Measurements from ENCODE around the gene RNU2-1.
"Not testable (repeated sequence)": the region's sequence is repeated elsewhere in the genome, so short reads cannot be mapped to it uniquely, and the experiment has no call there.

Gene RNU2-1

DNA sequence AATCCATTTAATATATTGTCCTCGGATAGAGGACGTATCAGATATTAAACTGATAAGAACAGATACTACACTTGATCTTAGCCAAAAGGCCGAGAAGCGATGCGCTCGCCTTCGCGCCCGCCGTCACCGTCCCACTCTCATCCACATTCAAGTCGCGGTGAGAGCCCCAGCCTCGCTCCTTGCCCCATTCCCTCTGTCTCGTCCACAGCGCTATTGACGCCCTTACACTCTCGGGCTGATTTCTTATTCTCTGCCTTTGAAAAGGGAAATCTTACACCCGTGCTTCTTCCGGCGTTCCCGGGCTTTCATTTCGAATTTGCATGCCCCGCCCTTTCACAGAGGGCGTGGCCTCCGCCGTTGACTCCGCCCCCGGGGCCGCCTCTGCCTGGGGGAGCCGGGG is at the start of gene RNU2-1:
RNU2-1 (minus strand) TSS at position 101 of the 400 bp plus-strand sequence.
- DNase-seq, result not testable (repeated sequence)

DNA sequence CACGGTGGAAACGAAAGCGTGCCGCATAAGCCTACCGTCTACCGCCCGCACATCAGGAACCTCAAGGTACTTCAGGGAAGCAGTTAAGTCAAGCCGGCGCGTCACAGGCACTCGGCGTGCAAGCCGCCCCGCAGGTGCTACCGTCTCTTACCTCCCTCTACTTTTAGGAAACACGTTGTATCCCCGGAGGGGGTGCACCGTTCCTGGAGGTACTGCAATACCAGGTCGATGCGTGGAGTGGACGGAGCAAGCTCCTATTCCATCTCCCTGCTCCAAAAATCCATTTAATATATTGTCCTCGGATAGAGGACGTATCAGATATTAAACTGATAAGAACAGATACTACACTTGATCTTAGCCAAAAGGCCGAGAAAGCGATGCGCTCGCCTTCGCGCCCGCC is 39.1 kb upstream of the RNU2-1 start:
- DNase-seq, result not testable (repeated sequence)

DNA sequence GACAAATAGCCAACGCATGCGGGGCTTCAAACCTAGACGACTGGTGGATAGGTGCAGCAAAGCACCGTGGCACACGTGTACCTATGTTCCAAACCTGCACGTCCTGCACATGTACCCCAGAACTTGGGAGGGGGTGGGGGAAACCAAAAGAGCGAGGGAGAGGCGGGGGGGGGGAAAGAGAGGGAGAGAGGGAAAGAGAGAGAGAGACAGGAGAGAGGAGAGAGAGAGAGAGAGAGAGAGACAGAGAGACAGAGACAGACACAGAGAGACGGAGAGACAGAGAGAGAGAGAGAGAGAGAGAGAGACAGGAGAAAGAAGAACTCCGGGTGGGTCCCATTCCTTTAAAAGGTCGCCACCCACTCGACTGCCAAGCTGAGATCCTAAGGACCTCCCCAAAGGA is 38.7 kb upstream of the RNU2-1 start:
- DNase-seq, result not testable (repeated sequence)

DNA sequence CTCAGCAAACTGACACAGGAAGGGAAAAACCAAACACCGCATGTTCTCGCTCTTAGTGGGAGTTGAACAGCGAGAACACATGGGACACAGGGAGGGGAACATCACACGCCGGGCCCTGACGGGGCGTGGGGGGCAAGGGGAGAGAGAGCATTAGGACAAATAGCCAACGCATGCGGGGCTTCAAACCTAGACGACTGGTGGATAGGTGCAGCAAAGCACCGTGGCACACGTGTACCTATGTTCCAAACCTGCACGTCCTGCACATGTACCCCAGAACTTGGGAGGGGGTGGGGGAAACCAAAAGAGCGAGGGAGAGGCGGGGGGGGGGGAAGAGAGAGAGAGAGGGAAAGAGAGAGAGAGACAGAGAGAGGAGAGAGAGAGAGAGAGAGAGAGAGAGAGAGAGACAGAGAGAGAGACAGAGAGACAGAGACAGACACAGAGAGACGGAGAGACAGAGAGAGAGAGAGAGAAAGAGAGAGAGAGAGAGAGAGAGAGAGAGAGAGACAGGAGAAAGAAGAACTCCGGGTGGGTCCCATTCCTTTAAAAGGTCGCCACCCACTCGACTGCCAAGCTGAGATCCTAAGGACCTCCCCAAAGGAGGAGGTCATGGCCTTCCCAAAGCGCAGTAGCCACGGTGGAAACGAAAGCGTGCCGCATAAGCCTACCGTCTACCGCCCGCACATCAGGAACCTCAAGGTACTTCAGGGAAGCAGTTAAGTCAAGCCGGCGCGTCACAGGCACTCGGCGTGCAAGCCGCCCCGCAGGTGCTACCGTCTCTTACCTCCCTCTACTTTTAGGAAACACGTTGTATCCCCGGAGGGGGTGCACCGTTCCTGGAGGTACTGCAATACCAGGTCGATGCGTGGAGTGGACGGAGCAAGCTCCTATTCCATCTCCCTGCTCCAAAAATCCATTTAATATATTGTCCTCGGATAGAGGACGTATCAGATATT is 37.1 kb upstream of the RNU2-1 start:
- DNase-seq, result not testable (repeated sequence)

DNA sequence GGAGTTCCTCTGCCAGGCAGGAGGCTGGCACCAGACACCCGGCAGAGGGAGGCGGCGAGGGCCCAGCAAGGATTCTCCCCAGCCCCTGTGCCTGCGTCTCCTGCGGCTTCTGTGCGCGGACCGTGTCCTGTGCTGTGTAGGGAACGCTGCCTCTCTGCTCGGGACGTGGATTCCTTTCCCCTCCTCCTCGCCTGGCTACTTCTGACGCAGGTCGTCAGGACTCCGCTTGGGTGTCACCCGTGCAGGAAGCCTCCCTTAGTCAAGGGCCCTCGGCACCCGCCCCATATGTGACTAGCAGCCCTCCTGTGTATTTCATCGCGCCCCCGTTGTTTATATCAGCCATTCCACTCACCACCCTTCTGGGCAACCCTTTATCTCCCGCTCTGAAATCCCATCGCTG is 12.7 kb upstream of the RNU2-1 start:
- DNase-seq, result not testable (repeated sequence)

DNA sequence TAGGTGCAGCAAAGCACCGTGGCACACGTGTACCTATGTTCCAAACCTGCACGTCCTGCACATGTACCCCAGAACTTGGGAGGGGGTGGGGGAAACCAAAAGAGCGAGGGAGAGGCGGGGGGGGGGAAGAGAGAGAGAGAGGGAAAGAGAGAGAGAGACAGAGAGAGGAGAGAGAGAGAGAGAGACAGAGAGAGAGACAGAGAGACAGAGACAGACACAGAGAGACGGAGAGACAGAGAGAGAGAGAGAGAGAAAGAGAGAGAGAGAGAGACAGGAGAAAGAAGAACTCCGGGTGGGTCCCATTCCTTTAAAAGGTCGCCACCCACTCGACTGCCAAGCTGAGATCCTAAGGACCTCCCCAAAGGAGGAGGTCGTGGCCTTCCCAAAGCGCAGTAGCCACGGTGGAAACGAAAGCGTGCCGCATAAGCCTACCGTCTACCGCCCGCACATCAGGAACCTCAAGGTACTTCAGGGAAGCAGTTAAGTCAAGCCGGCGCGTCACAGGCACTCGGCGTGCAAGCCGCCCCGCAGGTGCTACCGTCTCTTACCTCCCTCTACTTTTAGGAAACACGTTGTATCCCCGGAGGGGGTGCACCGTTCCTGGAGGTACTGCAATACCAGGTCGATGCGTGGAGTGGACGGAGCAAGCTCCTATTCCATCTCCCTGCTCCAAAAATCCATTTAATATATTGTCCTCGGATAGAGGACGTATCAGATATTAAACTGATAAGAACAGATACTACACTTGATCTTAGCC is 7.0 kb upstream of the RNU2-1 start:
- DNase-seq, result not testable (repeated sequence)

DNA sequence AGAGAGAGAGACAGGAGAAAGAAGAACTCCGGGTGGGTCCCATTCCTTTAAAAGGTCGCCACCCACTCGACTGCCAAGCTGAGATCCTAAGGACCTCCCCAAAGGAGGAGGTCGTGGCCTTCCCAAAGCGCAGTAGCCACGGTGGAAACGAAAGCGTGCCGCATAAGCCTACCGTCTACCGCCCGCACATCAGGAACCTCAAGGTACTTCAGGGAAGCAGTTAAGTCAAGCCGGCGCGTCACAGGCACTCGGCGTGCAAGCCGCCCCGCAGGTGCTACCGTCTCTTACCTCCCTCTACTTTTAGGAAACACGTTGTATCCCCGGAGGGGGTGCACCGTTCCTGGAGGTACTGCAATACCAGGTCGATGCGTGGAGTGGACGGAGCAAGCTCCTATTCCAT is 5.8 kb upstream of the RNU2-1 start:
- not testable (repeated sequence) for DNase-seq

DNA sequence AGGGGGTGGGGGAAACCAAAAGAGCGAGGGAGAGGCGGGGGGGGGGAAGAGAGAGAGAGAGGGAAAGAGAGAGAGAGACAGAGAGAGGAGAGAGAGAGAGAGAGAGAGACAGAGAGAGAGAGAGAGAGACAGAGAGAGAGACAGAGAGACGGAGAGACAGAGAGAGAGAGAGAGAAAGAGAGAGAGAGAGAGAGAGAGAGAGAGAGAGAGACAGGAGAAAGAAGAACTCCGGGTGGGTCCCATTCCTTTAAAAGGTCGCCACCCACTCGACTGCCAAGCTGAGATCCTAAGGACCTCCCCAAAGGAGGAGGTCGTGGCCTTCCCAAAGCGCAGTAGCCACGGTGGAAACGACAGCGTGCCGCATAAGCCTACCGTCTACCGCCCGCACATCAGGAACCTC is 514 bp downstream of the RNU2-1 start:
- not testable (repeated sequence) for DNase-seq

DNA sequence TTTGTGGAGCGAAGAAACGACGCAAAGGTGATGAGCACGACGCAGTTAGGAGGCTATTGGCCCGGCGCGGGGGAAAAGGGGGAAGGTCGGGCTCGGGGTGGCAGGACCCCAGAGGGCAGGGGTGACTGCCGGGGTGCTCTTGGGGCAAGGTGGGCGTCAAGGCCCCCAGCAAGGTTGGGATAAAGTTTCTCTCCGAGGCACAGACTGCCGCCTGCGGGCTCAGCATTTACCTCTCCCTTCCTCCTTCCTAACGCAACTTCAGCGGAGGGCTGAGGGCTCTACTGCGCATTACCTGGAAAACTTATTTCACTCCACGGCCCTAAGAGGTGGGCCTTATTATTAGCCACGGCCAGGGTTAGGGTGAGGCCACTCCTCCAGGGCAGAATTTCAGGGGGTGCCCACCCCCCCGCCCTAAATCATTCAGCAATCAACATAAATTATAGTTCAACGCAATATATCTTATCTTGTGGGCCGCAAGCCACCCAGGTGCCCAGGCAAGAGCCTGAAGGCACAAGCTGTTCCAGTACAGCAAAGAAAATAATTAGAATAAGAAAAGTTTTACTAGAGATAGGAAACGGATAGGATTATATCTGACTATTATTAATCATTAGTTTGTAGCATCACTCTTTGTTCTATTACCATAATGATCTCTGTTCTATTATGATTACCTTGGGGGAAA is 1.6 kb downstream of the RNU2-1 start:
- DNase-seq, result not testable (repeated sequence)

DNA sequence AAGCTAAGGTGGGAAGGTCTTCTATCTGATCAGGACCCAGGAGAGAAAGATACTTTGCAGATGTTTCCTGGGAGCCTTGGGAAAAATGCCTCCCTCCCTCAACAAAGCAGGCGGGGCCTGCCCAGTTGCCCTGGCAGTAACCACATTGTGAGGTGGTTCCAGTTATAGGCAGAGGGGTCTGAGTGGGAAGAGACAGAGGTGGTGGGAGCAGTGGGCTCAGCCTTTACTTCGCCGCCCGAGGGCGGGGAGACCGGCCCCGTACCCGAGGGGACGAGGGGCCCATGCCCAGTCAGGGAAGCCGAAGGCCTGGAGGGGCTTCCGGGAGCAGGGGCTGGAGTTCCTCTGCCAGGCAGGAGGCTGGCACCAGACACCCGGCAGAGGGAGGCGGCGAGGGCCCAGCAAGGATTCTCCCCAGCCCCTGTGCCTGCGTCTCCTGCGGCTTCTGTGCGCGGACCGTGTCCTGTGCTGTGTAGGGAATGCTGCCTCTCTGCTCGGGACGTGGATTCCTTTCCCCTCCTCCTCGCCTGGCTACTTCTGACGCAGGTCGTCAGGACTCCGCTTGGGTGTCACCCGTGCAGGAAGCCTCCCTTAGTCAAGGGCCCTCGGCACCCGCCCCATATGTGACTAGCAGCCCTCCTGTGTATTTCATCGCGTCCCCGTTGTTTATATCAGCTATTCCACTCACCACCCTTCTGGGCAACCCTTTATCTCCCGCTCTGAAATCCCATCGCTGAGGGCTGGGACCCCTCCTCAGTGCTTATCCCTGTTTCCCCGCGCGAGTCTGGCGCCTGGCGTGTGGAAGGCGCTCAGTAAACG is 2.4 kb downstream of the RNU2-1 start:
- DNase-seq, result not testable (repeated sequence)

DNA sequence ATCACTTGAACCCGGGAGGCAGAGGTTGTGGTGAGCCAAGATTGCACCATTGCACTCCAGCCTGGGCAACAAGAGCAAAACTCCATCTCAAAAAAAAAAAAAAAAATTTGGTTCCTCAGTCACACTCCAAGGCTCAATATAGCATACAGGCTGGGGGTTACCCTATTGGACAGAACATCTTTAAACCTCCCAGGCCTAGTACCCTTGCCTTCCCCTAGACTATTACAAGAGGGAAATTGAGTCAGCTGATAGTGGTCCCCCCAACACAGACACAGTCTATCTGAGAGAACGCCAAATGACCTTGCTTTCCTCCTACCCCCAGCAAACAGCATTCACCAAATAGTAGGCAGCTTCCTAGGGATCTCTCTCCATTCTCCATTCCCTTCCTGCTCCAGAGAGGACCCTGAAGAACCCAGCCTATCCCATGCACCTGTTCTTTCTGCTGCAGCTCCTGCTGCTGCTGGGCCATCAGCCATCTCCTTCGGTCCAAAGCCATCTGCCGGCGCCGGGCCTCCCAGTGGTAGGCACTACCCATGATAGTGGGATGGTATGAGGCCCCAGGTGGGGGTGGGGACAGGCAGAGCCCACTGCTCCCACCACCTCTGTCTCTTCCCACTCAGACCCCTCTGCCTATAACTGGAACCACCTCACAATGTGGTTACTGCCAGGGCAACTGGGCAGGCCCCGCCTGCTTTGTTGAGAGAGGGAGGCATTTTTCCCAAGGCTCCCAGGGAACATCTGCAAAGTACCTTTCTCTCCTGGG is 5.6 kb downstream of the RNU2-1 start, which contains the start of gene CCDC200:
CCDC200 (minus strand) TSS at position 604 of the 763 bp plus-strand sequence; CDS start at position 535, 69 bp downstream.
- not testable (repeated sequence) for DNase-seq

DNA sequence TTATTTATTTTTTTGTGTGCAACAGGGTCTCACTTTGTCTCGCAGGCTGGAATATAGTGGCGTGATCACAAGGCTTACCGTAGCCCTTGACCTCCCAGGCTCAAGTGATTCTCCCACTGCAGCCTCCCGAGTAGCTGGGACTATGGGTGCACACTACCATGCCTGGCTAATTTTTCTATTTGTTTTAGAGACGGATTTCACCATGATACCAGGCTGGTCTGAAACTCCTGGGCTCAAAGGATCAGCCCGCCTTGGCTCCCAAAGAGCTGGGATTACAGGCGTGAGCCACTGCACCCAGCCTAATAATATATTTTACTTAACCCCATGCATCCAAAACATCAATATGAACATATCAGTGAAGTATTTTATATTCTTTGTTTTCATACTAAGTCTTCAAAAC is 7.4 kb downstream of the RNU2-1 start:
- DNase-seq, result no peak

DNA sequence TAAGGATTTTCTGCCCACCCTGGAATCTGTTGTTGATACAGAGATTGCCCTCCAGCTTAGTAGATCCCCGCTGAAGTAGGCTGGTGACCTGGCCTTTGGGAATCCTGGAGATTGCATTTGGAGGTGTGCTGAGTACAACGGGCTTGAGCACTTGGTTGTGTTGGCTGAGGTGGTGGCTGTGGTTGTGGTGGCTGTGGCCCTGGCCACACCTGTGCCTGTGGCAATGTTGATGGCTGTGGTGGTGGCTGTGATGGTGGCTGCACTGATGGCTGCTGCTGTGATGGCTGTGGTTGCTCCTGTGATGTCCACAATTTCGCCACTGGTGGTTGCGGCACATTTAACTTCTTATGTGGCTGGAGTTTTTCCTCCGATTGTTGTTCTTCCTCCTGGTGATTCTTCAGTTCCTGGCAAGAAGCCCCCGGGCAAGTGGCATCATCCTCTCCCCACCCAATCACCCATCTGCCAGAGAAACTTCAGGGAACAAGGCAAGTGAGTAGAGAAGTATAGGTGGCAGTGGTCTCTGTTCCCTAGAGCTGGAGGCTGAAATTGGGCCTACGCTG is 9.6 kb downstream of the RNU2-1 start:
- no peak for DNase-seq

DNA sequence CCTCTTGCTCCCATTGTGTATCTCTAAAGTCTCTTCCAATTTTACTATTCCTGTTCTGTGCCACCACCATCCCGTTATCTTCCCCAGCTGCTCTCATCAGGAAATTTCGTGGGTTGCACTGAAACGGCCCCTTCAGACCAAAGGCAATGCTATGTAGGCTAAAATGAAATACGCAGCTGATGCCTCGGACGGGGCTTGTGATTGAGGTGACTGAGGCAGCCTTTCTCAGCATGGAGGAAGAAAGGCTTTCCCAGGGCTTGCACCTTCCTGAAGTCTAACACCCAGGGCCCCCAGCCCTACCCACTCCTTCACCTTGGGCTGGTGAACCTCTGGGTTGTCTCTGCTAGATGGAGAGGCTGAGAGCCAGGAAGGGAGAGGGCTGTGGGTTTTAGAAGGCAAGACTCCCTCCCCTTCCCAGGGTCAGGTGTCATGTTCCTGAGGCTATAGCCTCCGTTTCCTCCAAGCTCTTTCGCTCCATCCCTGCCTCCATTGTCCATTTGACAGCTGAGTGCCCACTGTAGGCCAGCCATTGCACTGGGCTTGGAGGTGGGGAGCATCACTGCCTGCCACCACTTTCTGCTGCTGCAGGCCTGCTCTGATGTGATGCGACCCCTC is 13.2 kb downstream of the RNU2-1 start:
- DNase-seq, result no peak

DNA sequence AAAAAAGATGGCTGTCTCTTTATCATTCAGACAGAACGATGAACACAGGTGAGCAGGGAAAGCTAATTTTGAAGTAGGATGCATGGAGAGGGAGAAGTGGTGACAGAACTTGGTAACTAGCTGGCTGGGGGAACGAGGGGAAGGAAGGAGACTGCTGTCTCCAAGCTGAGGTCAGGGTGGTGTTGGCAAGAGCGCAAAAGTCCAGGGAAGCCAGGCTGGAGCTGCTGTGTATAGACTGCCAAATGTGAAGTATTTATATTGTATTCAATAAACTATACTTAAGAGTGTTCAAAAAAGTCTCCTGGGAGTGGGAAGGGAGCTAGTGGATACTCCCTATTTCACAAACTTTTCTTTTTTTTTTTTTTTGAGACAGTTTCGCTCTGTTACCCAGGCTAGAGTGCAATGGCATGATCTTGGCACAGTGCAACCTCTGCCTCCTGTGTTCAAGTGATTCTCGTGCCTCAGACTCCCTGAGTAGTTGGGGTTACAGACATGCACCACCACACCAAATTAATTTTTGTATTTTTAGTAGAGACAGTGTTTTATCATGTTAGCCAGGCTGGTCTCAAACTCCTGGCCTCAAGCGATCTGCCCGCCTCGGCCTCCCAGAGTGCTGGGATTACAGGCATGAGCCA is 13.9 kb downstream of the RNU2-1 start:
- no peak for DNase-seq

DNA sequence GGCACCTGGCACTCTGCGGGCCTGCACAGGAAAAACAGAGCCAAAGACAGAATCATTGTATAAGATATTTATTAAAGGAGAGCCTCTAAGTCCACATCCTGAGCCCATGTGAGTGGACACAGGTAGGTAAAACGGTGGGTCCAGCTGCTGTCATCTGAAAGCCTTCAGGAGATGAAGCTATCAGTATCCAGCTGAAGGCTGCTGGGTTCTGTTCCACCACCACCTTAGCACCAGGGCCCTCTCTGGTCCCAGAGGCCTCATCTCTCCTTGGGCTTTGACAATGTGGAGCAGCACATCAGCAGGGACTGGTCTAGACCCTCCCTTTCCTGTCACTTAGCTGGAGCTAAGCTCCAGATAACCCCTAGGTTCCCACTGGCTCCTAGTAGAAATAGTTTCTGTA is 14.8 kb downstream of the RNU2-1 start:
- DNase-seq, result no peak

DNA sequence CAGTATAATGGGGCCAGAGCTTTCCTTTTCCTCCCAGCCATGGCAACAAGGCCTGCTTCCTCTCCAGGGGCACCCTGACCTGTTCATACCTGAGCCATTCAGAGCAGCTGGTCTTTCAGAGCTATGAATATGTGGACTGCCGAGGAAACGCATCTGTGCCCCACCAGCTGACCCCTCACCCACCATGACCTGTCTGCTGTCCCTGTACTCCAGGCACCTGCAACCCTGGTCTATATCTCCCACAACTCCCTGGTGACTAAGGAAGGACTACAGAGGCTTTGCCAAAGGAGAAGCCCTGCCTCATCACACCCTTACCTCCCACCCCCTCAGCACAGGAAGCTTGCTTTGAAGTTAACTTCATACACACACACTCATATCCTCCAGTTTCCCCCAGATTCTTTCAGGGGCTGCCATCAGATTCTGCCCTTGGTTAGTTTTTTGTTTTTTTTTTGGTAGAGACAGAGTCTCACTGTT is 16.1 kb downstream of the RNU2-1 start:
- no peak for DNase-seq

DNA sequence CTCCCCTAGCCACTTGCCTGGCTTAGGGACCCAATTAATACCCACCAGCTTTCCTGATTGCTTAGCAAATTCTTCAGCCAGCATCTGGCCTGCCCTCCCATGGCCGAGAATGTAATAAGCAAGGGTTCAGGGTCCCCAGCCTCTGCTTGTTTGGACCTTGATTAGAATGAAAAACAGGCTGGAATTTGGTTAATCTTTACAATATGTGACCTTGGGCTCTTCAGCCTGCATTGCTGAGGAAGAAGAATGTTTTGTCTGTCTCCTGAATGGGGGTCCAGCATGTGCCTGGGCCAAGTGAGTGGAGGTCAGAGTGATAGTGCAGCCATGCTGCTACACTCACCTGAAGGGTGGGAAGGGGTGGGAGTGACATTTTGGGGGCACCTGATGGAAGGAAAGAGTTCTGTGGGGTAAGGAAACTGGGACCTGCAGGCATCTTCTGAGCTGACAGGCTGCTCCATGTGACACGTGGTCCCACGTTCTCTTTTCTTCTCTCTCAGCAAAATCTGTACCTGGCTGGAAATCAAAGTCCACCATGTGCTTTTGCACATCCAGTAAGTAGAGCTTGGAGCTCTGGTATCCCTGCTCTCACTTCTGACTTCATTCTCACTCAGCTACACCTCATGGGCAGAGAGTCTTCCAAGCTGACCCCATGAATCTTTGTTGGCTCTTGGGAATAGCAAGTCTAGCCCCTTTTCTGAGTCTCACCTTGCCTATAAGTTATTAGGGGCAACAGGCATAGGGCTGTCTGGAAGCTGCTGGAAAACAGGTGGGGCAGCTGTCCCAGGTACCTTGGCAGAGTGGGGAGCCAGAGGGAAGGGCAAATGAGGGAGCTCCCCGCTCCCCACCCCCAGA is 16.8 kb downstream of the RNU2-1 start:
- no peak for DNase-seq

DNA sequence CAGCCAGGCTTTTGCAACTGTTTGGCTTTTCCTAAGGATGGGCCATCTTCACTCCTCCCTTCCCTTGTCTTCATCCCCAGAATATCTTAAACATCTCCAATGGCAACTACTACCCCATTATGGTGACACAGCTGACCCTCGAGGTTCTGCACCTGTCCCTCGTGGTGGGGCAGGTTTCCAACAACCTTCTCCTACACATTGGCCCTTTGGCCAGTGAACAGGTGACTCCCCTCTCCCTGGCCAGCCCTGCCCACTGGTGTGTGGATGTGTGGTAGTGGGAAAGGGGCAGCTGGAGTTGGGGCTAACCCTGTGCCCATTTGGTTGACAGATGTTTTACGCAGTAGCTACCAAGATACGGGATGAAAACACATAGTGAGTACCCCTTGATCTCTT is 17.4 kb downstream of the RNU2-1 start:
- no peak for DNase-seq
